ENCODE data around the gene THOC6. TPM values are rescaled to one million over a fixed set of nuclear protein-coding genes. Genes with fewer than 3 reads are reported as not detected.

Gene THOC6
- polyA plus RNA-seq, 1 experiment, result 14.5 TPM

DNA sequence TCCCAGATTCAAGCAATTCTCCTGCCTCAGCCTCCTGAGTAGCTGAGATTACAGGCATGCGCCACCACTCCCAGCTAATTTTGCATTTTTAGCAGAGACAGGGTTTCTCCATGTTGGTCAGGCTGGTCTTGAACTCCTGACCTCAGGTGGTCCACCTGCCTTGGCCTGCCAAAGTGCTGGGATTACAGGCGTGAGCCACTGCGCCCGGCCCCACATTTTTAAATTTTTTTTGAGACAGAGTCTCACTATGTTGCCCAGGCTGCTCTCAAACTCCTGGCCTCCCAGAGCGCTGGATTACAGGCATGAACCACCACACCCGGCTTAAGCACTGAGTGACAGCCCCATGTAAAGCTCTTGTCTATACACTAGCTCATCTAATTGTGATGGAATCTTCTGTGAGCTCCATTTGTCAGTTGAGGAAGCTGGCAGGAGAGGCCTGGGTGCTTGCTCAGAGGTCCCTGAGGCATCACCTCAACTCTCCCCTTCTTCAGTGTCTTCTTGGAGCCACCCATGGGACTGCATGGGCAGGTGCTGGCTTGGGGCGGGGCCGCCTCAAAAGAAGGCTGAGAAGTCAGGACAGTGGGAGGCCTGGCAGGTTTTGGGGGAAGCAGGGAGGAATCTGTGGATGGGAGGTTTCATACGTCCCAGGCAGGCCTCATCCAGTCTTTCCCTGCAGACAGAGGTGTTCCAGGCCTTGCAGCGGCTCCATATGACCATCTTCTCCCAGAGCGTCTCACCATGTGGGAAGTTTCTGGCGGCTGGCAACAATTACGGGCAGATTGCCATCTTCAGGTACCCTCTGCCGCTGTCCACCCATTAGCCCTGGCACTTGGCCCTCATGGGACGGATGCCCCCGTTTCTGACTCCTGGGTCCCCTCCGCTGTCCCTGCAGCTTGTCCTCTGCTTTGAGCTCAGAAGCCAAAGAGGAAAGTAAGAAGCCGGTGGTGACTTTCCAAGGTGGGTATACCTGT, 1.5 kb downstream of the THOC6 start:
- no peak overlapping the region for H3K27ac ChIP-seq (ENCODE audit: low read depth, low read length)
- DNase-seq (ENCODE audit: low read depth, low spot score), result no peak
- ChIA-PET POLR2A (interaction anchor here (0.6 to 0.7 kb wide), 2 partner anchors 9 to 899 kb away, joined by 3 to 7 read pairs; no protein-coding TSS in a partner anchor), CTCF (interaction anchor here (0.6 to 1.3 kb wide), 3 partner anchors 10 to 104 kb away, joined by 4 to 8 read pairs (median 7); no protein-coding TSS in a partner anchor)
- H3K27me3 ChIP-seq (ENCODE audit: control insufficient read depth, insufficient read depth, low read length), result peaks cover 17% of the 10 kb centered on the region
- H3K4me3 ChIP-seq (ENCODE audit: low read depth, low read length), result no peak overlapping the region
- TF ChIP-seq, protein P1, sequence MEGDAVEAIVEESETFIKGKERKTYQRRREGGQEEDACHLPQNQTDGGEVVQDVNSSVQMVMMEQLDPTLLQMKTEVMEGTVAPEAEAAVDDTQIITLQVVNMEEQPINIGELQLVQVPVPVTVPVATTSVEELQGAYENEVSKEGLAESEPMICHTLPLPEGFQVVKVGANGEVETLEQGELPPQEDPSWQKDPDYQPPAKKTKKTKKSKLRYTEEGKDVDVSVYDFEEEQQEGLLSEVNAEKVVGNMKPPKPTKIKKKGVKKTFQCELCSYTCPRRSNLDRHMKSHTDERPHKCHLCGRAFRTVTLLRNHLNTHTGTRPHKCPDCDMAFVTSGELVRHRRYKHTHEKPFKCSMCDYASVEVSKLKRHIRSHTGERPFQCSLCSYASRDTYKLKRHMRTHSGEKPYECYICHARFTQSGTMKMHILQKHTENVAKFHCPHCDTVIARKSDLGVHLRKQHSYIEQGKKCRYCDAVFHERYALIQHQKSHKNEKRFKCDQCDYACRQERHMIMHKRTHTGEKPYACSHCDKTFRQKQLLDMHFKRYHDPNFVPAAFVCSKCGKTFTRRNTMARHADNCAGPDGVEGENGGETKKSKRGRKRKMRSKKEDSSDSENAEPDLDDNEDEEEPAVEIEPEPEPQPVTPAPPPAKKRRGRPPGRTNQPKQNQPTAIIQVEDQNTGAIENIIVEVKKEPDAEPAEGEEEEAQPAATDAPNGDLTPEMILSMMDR (IDR thresholded peaks at IDR 0.05; ENCODE audit: low read depth, low read length), result no peak
- H3K9me3 ChIP-seq (ENCODE audit: control insufficient read depth, insufficient read depth, low read length), result no peaks in the 10 kb centered on the region; the same call in 1 of the 2 replicates

DNA sequence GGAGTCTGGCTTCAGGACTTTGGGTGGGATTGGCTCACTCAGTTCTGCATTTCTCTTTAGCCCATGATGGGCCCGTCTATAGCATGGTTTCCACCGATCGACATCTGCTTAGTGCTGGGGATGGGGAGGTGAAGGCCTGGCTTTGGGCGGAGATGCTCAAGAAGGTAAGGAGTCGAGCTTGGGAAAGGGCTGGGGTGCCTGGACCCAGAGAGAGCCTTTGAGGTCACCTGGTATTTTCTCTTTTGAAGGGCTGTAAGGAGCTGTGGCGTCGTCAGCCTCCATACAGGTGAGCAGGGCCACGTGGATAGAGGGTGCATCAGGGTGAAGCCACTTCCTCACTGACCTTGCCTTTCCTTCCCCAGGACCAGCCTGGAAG, 2.2 kb downstream of the THOC6 start:
- H3K4me3 ChIP-seq (ENCODE audit: low read depth, low read length), result no peak overlapping the region
- no peaks in the 10 kb centered on the region; the same call in 1 of the 2 replicates for H3K9me3 ChIP-seq (ENCODE audit: control insufficient read depth, insufficient read depth, low read length)
- ChIA-PET POLR2A (no interaction called here), CTCF (interaction anchor here (1.2 to 1.3 kb wide), 2 partner anchors 9 to 104 kb away, joined by 3 to 4 read pairs; no protein-coding TSS in a partner anchor)
- TF ChIP-seq, protein P1 (IDR thresholded peaks at IDR 0.05; ENCODE audit: low read depth, low read length), result no peak
- H3K27ac ChIP-seq (ENCODE audit: low read depth, low read length), result no peak overlapping the region
- peaks cover 22% of the 10 kb centered on the region for H3K27me3 ChIP-seq (ENCODE audit: control insufficient read depth, insufficient read depth, low read length)
- no peak for DNase-seq (ENCODE audit: low read depth, low spot score)

DNA sequence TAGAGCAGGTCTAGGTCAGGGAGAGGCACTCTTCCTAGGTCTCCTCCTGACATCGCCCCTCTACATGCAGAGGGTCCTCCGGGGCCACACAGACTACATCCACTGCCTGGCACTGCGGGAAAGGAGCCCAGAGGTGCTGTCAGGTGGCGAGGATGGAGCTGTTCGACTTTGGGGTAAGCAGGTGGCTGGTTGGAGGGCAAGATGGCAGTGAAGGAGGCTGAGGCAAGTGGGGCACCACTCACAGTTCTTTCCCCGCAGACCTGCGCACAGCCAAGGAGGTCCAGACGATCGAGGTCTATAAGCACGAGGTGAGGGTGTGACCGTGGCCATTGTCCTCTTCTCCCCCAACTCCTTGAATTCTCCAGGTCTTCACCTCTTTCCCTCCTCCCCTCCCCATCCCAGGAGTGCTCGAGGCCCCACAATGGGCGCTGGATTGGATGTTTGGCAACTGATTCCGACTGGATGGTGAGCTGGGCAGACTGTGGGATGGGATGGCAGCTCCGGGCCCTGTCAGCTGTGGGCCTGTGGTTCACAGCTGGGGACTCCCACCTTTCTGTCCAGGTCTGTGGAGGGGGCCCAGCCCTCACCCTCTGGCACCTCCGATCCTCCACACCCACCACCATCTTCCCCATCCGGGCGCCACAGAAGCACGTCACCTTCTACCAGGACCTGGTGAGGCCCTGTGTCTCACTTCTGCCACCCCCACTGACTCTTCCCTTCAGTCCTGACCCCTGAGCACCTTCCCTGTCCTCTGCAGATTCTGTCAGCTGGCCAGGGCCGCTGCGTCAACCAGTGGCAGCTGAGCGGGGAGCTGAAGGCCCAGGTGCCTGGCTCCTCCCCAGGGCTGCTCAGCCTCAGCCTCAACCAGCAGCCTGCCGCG, 3.0 kb downstream of the THOC6 start:
- POLR2A ChIA-PET, result no interaction called here

GRCh38 chr16:3027489-3027795, 3.6 kb downstream of the THOC6 start:
- TF ChIP-seq, protein P1 (IDR thresholded peaks at IDR 0.05; ENCODE audit: low read depth, low read length), result no peak
- no peak for DNase-seq (ENCODE audit: low read depth, low spot score)
- no peak overlapping the region for H3K27ac ChIP-seq (ENCODE audit: low read depth, low read length)
- H3K27me3 ChIP-seq (ENCODE audit: control insufficient read depth, insufficient read depth, low read length), result peaks cover 26% of the 10 kb centered on the region
- no peak overlapping the region for H3K4me3 ChIP-seq (ENCODE audit: low read depth, low read length)
- CTCF ChIA-PET, result interaction anchor here (0.6 to 2.2 kb wide), 8 partner anchors 11 to 148 kb away, joined by 3 to 12 read pairs (median 4); no protein-coding TSS in a partner anchor
- POLR2A ChIA-PET, result no interaction called here
- no peaks in the 10 kb centered on the region; the same call in 1 of the 2 replicates for H3K9me3 ChIP-seq (ENCODE audit: control insufficient read depth, insufficient read depth, low read length)

More for the DNA sequence above, 3.0 kb downstream of the THOC6 start:
- TF ChIP-seq, protein P1 (IDR thresholded peaks at IDR 0.05; ENCODE audit: low read depth, low read length), result no peak
- H3K9me3 ChIP-seq (ENCODE audit: control insufficient read depth, insufficient read depth, low read length), result no peaks in the 10 kb centered on the region; the same call in 1 of the 2 replicates
- no peak overlapping the region for H3K27ac ChIP-seq (ENCODE audit: low read depth, low read length)
- CTCF ChIA-PET, result interaction anchor here (0.7 to 1.6 kb wide), 4 partner anchors 8 to 147 kb away, joined by 3 to 6 read pairs (median 4); no protein-coding TSS in a partner anchor
- no peak for DNase-seq (ENCODE audit: low read depth, low spot score)
- peaks cover 22% of the 10 kb centered on the region for H3K27me3 ChIP-seq (ENCODE audit: control insufficient read depth, insufficient read depth, low read length)
- no peak overlapping the region for H3K4me3 ChIP-seq (ENCODE audit: low read depth, low read length)
